GM12878 (cell line): Measurements from ENCODE around the gene CLIC6. TPM values are rescaled to one million over a fixed set of nuclear protein-coding genes. Genes with fewer than 3 reads are reported as not detected.

ENCODE experiments used
- ATAC-seq: fragments of 200-7000 bp; cut with Tn5 transposase; 3 replicates; pipeline ENCODE4 v1.9.1; 2020; ENCODE audit warnings: mild to moderate bottlenecking, moderate library complexity
- BruUV-seq: library from RNA; stranded (reverse); fragments of 400-500 nt; replicated peaks from 2 replicates; lab custom pipeline; 2021; lab: Mats Ljungman, UMichigan
- CTCF ChIA-PET: fragments of 300-600 bp; sonication (Branson Sonifier 250); formaldehyde crosslinking; extraction: SDS; loops from one replicate; lab custom pipeline; 2021; ENCODE audit warnings: inconsistent platforms; lab: Yijun Ruan, JAX
- POLR2A ChIA-PET: fragments of 350-600 bp; formaldehyde crosslinking; extraction: SDS; loops from one replicate; lab custom pipeline; 2021; ENCODE audit warnings: inconsistent platforms; lab: Charles Lee
- RAD21 ChIA-PET: fragments of 300-600 bp; sonication (Branson Sonifier 250); formaldehyde crosslinking; loops from one replicate; lab custom pipeline; 2023; ENCODE audit warnings: antibody characterized with exemption; ENCODE audit not compliant: unreplicated experiment; lab: Charles Lee
- SMC1A ChIA-PET: fragments of 300-600 bp; sonication (Branson Sonifier 250); formaldehyde crosslinking; loops from one replicate; lab custom pipeline; 2023; ENCODE audit not compliant: unreplicated experiment, uncharacterized antibody; lab: Charles Lee
- DNase-seq: peaks from one replicate; pipeline ENCODE4 v3.0.0-alpha.2; 2011; ENCODE audit warnings: low read depth, low spot score
- FAIRE-seq: peaks from 3 replicates; lab custom pipeline; 2011; peaks lifted over from hg19 to GRCh38; lab: Jason Lieb, UNC
- H2AFZ ChIP-seq: 2 replicates; pipeline ENCODE4 v1.6.0; 2011; ENCODE audit warnings: low read depth, low read length, control low read depth; ENCODE audit not compliant: control insufficient read depth
- H3K27ac ChIP-seq: 2 replicates; pipeline ENCODE4 v1.5.1; 2011; ENCODE audit warnings: control low read depth; ENCODE audit not compliant: control insufficient read depth, insufficient read depth
- H3K27me3 ChIP-seq, 2 experiments: replicated peaks in 1 of 2; 2 replicates each; pipeline versions ENCODE4 v1.6.0 to v1.6.1; 2011; ENCODE audit warnings: low read length in 1 of 2; ENCODE audit not compliant: control insufficient read depth in 2 of 2, insufficient read depth in 2 of 2
- H3K36me3 ChIP-seq, 2 experiments: 2 replicates each; pipeline ENCODE4 v1.5.1; 2011; ENCODE audit warnings: low read length in 1 of 2; ENCODE audit not compliant: control insufficient read depth in 2 of 2, insufficient read depth in 2 of 2
- H3K4me1 ChIP-seq: 2 replicates; pipeline ENCODE4 v1.6.1; 2011; ENCODE audit warnings: mild to moderate bottlenecking, low read length, moderate library complexity, mixed read lengths; ENCODE audit not compliant: control insufficient read depth, insufficient read depth
- H3K4me2 ChIP-seq: 2 replicates; pipeline ENCODE4 v1.6.0; 2011; ENCODE audit warnings: control low read depth; ENCODE audit not compliant: control insufficient read depth, insufficient read depth
- H3K4me3 ChIP-seq: fragments of 200-600 bp; sonication (generic); 2 replicates; pipeline ENCODE4 v1.5.1; 2016
- H3K79me2 ChIP-seq: 2 replicates; pipeline ENCODE4 v1.6.0; 2011; ENCODE audit warnings: low read length; ENCODE audit not compliant: control insufficient read depth, insufficient read depth
- H3K9ac ChIP-seq: 2 replicates; pipeline ENCODE4 v1.8.0; 2011; ENCODE audit warnings: low read length, control low read depth, mixed read lengths; ENCODE audit not compliant: control insufficient read depth, insufficient read depth
- H3K9me3 ChIP-seq: replicated peaks from 3 replicates; pipeline ENCODE4 v1.5.1; 2011; ENCODE audit warnings: mild to moderate bottlenecking, low read length; ENCODE audit not compliant: control insufficient read depth, insufficient read depth
- H4K20me1 ChIP-seq: 2 replicates; pipeline ENCODE4 v1.6.0; 2011; ENCODE audit not compliant: control insufficient read depth, insufficient read depth
- POLR2AphosphoS5 ChIP-seq: IDR thresholded peaks from 2 replicates; pipeline ENCODE4 v1.6.1; 2011; ENCODE audit warnings: mild to moderate bottlenecking, low read length, inconsistent platforms
- RFX5 ChIP-seq: IDR thresholded peaks from 2 replicates; pipeline ENCODE4 v1.6.1; 2011; ENCODE audit warnings: low read depth, low read length, improper control_type of control experiment
- SMAD1 ChIP-seq: fragments of 450-650 bp; IDR thresholded peaks from 2 replicates; pipeline ENCODE4 v1.6.1; 2018; ENCODE audit warnings: mild to moderate bottlenecking, low read depth; ENCODE audit not compliant: partially characterized antibody
- YBX1 ChIP-seq: fragments of 450-650 bp; IDR thresholded peaks from 2 replicates; pipeline ENCODE4 v1.6.1; 2016; ENCODE audit warnings: antibody characterized with exemption
- WGBS: methylation state at CpG from one replicate; pipeline ENCODE4 v1.1.6; 2016; ENCODE audit warnings: low lambda C conversion rate; ENCODE audit not compliant: insufficient replicate concordance, insufficient coverage; ENCODE audit errors: missing lambda C conversion rate; 5-methylcytosine and 5-hydroxymethylcytosine counted together
- in situ Hi-C: fragments of 300-500 bp; cut with MboI; formaldehyde crosslinking; loops from 9 replicates; pipeline ENCODE4 v1.14.3; 2018; ENCODE audit warnings: mixed read lengths
- intact Hi-C: fragments of 100-400 bp; cut with micrococcal nuclease; formaldehyde crosslinking; loops from one replicate; pipeline ENCODE4 v1.14.2; 2022; ENCODE audit not compliant: unreplicated experiment
- polyA plus RNA-seq, 11 experiments: library from polyadenylated mRNA; depleted of rRNA in 4 of 11; unstranded in 6 of 11; stranded (reverse) in 5 of 11; fragments of >200 nt; fragmentation: Nextera tagmentation in 4 of 11; fragmentation: Illumina TruSeq in 1 of 11; extraction: Ambion mirVana in 4 of 11; extraction: Trizol in 1 of 11; gene quantifications; 1 replicate in 1 of 11; 2 replicates in 10 of 11; pipeline versions ENCODE4 v1.2.1 to v1.2.3, GENCODE V29; 2011 to 2016; ENCODE audit warnings: inconsistent platforms in 2 of 11, missing spikeins in 2 of 11, low read depth in 1 of 11
- total RNA-seq, 4 experiments: library from RNA; depleted of rRNA in 3 of 4; stranded (reverse); fragments of >200 nt in 3 of 4; fragmentation: Illumina TruSeq in 1 of 4; extraction: Trizol in 1 of 4; gene quantifications; 2 replicates each; pipeline versions ENCODE4 v1.2.1 to v1.2.3, GENCODE V29; 2013 to 2021

The CLIC6 gene
- total and polyA plus RNA-seq, 10 of the 15 experiments (the other 5 are each of a cell fraction or from before 2014, with no cell fraction given), result 5.7 to 34.1 (median 11.2) TPM

GRCh38 chr21:34748862-34749261, 80.1 kb downstream of the CLIC6 start:
- H3K4me2 ChIP-seq, result no peak overlapping the region
- no peak overlapping the region for H3K27ac ChIP-seq
- peaks cover 8% of the 10 kb centered on the region for H3K4me1 ChIP-seq
- in situ Hi-C loops, result loop anchor here (5.0 to 10.0 kb wide), 3 partner anchors 656 to 1276 kb away; no protein-coding TSS in a partner anchor
- SMC1A ChIA-PET, result no interaction called here
- H3K36me3 ChIP-seq, result no peaks in the 10 kb centered on the region
- CTCF ChIA-PET, result interaction anchor here (3.9 kb wide), 1 partner anchor 1091 kb away, joined by 36 read pairs; no protein-coding TSS in a partner anchor
- no peak overlapping the region for H3K9ac ChIP-seq
- H2AFZ ChIP-seq, result no peak overlapping the region
- 49% methylated on average over 3 of the region's 3 CpGs for WGBS
- no peaks in the 10 kb centered on the region for H4K20me1 ChIP-seq
- no peak for ATAC-seq
- H3K79me2 ChIP-seq, result no peaks in the 10 kb centered on the region
- no peak for DNase-seq
- RAD21 ChIA-PET, result no interaction called here
- TF ChIP-seq POLR2AphosphoS5, result no peak
- TF ChIP-seq SMAD1, result no peak
- no peak for FAIRE-seq
- intact Hi-C loops, result loop anchor here (5.0 kb wide), 1 partner anchor 1278 kb away; no protein-coding TSS in a partner anchor
- POLR2A ChIA-PET, result no interaction called here
- H3K4me3 ChIP-seq, result no peak overlapping the region
- H3K9me3 ChIP-seq, result no peaks in the 10 kb centered on the region
- no TSS peak for BruUV-seq
- no peaks in the 10 kb centered on the region; a peak in 2 of 4 replicates for H3K27me3 ChIP-seq

DNA sequence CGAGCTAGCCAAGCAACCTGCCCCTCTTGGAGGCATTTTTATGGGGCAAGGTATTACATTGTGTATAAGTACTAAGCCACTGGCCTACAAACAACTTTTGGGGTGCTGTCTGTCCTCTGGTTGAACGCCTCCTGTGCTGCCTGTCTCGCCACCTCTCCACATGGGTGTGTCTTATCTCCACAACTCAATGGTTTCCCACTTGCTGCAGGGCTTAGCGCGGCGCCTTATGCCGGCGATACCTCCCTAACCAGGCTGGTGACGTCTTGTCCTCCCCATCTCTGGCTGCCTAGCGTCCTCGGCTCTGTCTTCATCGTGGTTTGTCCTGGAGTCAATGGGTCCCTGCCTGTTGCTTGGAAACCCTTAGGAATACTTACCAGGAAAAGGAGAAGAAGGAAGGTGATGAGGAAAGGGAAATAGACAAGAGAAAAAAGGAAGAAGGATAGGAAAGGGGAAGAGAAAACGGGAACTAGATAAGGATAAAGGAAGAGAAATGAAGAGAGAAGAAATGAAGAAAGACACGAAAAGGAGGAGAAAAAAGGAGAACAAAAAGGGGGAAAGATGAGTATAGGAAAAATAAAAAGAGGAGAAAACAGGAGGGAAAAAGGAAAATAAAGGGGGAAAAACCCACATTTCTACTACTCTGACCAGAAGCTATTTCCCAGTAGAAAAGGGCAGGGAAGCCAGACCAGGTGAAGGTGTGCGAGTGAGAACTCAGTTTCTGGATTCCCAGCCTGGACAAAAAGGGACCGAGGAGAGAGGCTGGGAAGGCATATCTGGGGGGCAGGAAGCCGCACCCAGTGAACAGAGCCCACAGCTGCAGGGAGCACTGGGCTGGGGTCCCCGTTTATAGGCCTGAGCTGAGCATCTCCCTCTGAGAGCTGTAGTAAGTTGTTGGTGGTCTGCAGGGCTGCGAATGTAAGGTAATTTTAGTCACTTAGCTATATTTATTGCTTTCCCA, 86.2 kb downstream of the CLIC6 start:
- TF ChIP-seq RFX5 (no peak), YBX1 (no peak)
- SMC1A ChIA-PET, result no interaction called here
- whole genome bisulfite sequencing, result 47% methylated on average over 19 of the region's 19 CpGs
- no peak for DNase-seq
- POLR2A ChIA-PET, result no interaction called here
- Histone ChIP-seq H3K36me3 (no peaks in the 10 kb centered on the region), H3K4me2 (no peak overlapping the region), H3K4me3 (no peak overlapping the region), H3K9me3 (no peaks in the 10 kb centered on the region), H3K4me1 (no peaks in the 10 kb centered on the region), H3K79me2 (no peaks in the 10 kb centered on the region), H3K27me3 (no peaks in the 10 kb centered on the region; a peak in 3 of 4 replicates), H4K20me1 (no peaks in the 10 kb centered on the region), H3K27ac (no peak overlapping the region), H3K9ac (no peak overlapping the region), H2AFZ (no peak overlapping the region)
- RAD21 ChIA-PET, result no interaction called here
- BruUV-seq, result no TSS peak
- no peak for FAIRE-seq
- CTCF ChIA-PET, result interaction anchor here (1.2 kb wide), 1 partner anchor 9 kb away, joined by 3 read pairs; no protein-coding TSS in a partner anchor
- in situ Hi-C loops (no loop called here), intact Hi-C loops (no loop called here)
- ATAC-seq, result no peak
